ENCODE results near the gene MALRD1. TPM values are rescaled to one million over a fixed set of nuclear protein-coding genes. Genes with fewer than 3 reads are reported as not detected.

MALRD1 gene
- total and polyA plus RNA-seq, 2 experiments from 2014 or later: 17.8 to 52.6 TPM

DNA sequence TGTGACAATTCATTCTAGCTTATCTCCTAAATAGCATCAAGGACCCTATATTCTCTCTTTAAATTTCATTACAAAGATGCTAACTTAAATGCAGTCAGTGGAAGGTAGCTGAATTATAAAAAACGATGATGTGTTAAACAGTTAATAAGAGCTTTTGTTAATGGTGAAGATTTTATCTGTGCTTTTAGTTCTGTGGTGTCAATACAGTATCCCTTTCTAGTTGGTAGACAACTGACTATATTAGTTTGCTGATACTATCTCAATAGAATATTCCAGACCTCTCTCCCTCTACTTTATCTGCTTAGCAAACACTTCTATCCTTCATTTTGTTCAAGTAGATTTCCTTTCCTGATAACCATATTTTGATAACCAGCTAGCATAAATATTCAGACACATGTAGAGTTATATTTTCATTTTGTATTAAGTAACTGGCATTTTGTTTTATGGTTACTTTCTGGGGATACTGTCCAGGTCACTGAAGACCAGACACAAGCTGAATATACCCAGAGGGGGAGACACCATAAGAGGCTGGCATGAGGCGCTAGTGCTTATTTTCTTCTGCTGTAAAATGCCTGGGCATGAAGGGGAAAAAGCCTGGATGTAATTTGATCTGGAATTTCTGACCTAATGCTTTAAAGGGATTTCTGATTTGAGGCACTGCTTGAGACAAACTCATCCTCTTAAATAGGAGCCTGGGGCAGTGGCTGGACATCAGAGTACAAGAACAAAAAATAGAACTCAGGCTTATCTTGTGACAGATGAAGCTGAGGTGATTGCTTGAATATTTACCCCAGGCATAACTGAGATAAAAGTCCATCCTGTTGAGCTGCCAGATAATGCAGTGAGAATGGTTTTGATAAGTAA, 197.5 kb downstream of the MALRD1 start:
- Histone ChIP-seq H3K9me2 (replicated peaks; ENCODE audit: insufficient read depth) (no peaks in the 10 kb centered on the region), H2AFZ (no peak overlapping the region), H3K4me3 (no peak overlapping the region), H3K27me3 (no peaks in the 10 kb centered on the region), H4K20me1 (ENCODE audit: insufficient read depth, poor library complexity, severe bottlenecking) (no peaks in the 10 kb centered on the region), H3K4me1 (ENCODE audit: insufficient read depth) (peaks cover 8% of the 10 kb centered on the region), H3K4me2 (no peak overlapping the region), H3K27ac (no peak overlapping the region), H3K36me3 (replicated peaks; ENCODE audit: insufficient read depth, low read depth) (no peaks in the 10 kb centered on the region), H3K9me3 (ENCODE audit: low read depth) (no peaks in the 10 kb centered on the region), H3K79me2 (no peaks in the 10 kb centered on the region)
- peak; percentile 8 for DNase-seq (ENCODE audit: low spot score)
- 52% methylated on average over 2 of the region's 2 CpGs for WGBS (ENCODE audit: low lambda C conversion rate, missing lambda C conversion rate)
- no peak for TF ChIP-seq EZH2 (IDR thresholded peaks at IDR 0.05; ENCODE audit: borderline replicate concordance)
- TF ChIP-seq EZH2phosphoT487 (IDR thresholded peaks at IDR 0.05; ENCODE audit: low read depth, severe bottlenecking, unreplicated experiment): no peak
- TF ChIP-seq, protein P1, sequence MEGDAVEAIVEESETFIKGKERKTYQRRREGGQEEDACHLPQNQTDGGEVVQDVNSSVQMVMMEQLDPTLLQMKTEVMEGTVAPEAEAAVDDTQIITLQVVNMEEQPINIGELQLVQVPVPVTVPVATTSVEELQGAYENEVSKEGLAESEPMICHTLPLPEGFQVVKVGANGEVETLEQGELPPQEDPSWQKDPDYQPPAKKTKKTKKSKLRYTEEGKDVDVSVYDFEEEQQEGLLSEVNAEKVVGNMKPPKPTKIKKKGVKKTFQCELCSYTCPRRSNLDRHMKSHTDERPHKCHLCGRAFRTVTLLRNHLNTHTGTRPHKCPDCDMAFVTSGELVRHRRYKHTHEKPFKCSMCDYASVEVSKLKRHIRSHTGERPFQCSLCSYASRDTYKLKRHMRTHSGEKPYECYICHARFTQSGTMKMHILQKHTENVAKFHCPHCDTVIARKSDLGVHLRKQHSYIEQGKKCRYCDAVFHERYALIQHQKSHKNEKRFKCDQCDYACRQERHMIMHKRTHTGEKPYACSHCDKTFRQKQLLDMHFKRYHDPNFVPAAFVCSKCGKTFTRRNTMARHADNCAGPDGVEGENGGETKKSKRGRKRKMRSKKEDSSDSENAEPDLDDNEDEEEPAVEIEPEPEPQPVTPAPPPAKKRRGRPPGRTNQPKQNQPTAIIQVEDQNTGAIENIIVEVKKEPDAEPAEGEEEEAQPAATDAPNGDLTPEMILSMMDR (IDR thresholded peaks at IDR 0.05; ENCODE audit: poor library complexity): no peak

DNA sequence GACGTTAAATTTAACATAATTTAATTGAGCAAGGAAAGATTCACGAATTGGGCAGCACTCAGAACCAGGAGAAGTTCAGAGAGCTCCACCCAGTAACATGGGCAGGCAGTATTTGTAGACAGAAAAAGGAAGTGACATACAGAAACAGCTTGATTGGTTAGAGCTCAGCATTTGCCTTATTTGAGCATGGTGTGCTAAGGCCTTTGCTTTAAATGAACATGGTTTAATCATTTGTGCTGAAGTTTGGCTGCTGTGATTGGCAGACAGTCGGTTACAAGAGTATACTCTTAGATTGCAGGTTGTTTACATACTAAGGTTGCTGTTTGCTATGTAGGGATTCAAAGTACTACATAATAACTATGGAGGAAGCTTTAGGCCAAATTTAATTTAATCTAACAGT, 199.2 kb downstream of the MALRD1 start:
- Histone ChIP-seq H2AFZ (no peak overlapping the region), H4K20me1 (ENCODE audit: insufficient read depth, poor library complexity, severe bottlenecking) (no peaks in the 10 kb centered on the region), H3K9me2 (replicated peaks; ENCODE audit: insufficient read depth) (no peaks in the 10 kb centered on the region), H3K9me3 (ENCODE audit: low read depth) (no peaks in the 10 kb centered on the region), H3K79me2 (no peaks in the 10 kb centered on the region), H3K27me3 (no peaks in the 10 kb centered on the region), H3K36me3 (replicated peaks; ENCODE audit: insufficient read depth, low read depth) (no peaks in the 10 kb centered on the region), H3K27ac (no peak overlapping the region), H3K4me1 (ENCODE audit: insufficient read depth) (peaks cover 8% of the 10 kb centered on the region), H3K4me2 (no peak overlapping the region), H3K4me3 (no peak overlapping the region)
- 67% methylated on average over 3 of the region's 3 CpGs for WGBS (ENCODE audit: low lambda C conversion rate, missing lambda C conversion rate)
- no peak for DNase-seq (ENCODE audit: low spot score)
- no peak for TF ChIP-seq EZH2 (IDR thresholded peaks at IDR 0.05; ENCODE audit: borderline replicate concordance)
- TF ChIP-seq, protein P1 (IDR thresholded peaks at IDR 0.05; ENCODE audit: poor library complexity): no peak
- TF ChIP-seq EZH2phosphoT487 (IDR thresholded peaks at IDR 0.05; ENCODE audit: low read depth, severe bottlenecking, unreplicated experiment): no peak

DNA sequence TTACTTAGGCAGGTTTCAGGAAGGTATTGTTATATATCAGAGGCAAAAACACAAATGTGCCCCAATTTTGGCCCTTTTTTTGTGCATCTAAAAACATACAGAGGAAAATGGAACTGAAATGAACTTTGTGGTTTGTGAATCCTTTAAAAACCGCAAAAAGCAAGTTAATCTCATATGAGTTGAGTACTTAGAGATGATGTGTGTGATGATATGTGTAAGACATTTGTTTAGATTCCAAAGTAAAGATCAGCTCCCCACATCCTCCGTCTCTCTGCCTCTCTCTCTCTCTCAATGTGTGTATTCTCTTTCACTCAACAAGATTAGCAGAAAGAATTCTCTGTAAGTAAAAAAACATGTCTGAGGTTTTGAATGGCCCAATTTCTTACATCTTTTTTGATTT, 201.9 kb downstream of the MALRD1 start:
- TF ChIP-seq, protein P1 (IDR thresholded peaks at IDR 0.05; ENCODE audit: poor library complexity): no peak
- TF ChIP-seq EZH2 (IDR thresholded peaks at IDR 0.05; ENCODE audit: borderline replicate concordance) (no peak), EZH2phosphoT487 (IDR thresholded peaks at IDR 0.05; ENCODE audit: low read depth, severe bottlenecking, unreplicated experiment) (no peak)
- Histone ChIP-seq H2AFZ (no peak overlapping the region), H3K36me3 (replicated peaks; ENCODE audit: insufficient read depth, low read depth) (no peaks in the 10 kb centered on the region)

More for the DNA sequence above, 201.9 kb downstream of the MALRD1 start:
- H4K20me1 ChIP-seq (ENCODE audit: insufficient read depth, poor library complexity, severe bottlenecking): no peaks in the 10 kb centered on the region
- 42% methylated on average over 2 of the region's 2 CpGs for WGBS (ENCODE audit: low lambda C conversion rate, missing lambda C conversion rate)
- no peaks in the 10 kb centered on the region for H3K9me2 ChIP-seq (replicated peaks; ENCODE audit: insufficient read depth)
- no peaks in the 10 kb centered on the region for H3K9me3 ChIP-seq (ENCODE audit: low read depth)
- H3K4me1 ChIP-seq (ENCODE audit: insufficient read depth): peaks cover 8% of the 10 kb centered on the region
- no peak for DNase-seq (ENCODE audit: low spot score)
- H3K27ac ChIP-seq: no peak overlapping the region
- H3K79me2 ChIP-seq: no peaks in the 10 kb centered on the region
- H3K27me3 ChIP-seq: no peaks in the 10 kb centered on the region
- no peak overlapping the region for H3K4me3 ChIP-seq
- H3K4me2 ChIP-seq: no peak overlapping the region
